GM18499 (cell line): ENCODE results near the gene NPFFR2.
"Not testable (repeated sequence)": the region's sequence is repeated elsewhere in the genome, so short reads cannot be mapped to it uniquely, and the experiment has no call there.

Experiments
- ATAC-seq: cut with Tn5 transposase; IDR thresholded peaks from one replicate; pipeline ENCODE4 v1.9.1; 2021; ENCODE audit warnings: moderate number of reproducible peaks; ENCODE audit not compliant: insufficient read depth, unreplicated experiment

NPFFR2 gene

GRCh38 chr4:72031868-72032608 is at the start of gene NPFFR2:
NPFFR2 (plus strand) TSS chr4:72032000; CDS start chr4:72128592, 96,592 bp downstream.
- ATAC-seq = no peak

GRCh38 chr4:71992571-71993312 is 39.1 kb upstream of the NPFFR2 start:
- ATAC-seq = no peak

GRCh38 chr4:71994559-71994958 is 37.2 kb upstream of the NPFFR2 start:
- ATAC-seq = no peak

GRCh38 chr4:71995297-71995696 is 36.5 kb upstream of the NPFFR2 start:
- ATAC-seq = no peak

GRCh38 chr4:72006586-72006985 is 25.2 kb upstream of the NPFFR2 start:
- ATAC-seq = no peak

- ATAC-seq = no peak
These were observed 19.9 kb upstream of the NPFFR2 start for GRCh38 chr4:72011906-72012305.

GRCh38 chr4:72016011-72016410 is 15.8 kb upstream of the NPFFR2 start:
- ATAC-seq = no peak

GRCh38 chr4:72019688-72020087 is 12.1 kb upstream of the NPFFR2 start:
- ATAC-seq = no peak

GRCh38 chr4:72022553-72022952 is 9.2 kb upstream of the NPFFR2 start:
- peak; percentile 41 for ATAC-seq

- ATAC-seq = no peak
These were observed 23.8 kb downstream of the NPFFR2 start for GRCh38 chr4:72055566-72055965.

- no peak for ATAC-seq
These were observed 31.9 kb downstream of the NPFFR2 start for GRCh38 chr4:72063726-72064125.

GRCh38 chr4:72067051-72067450 is 35.3 kb downstream of the NPFFR2 start:
- no peak for ATAC-seq

GRCh38 chr4:72073816-72074215 is 42.0 kb downstream of the NPFFR2 start:
- no peak for ATAC-seq

GRCh38 chr4:72076562-72076961 is 44.8 kb downstream of the NPFFR2 start:
- ATAC-seq = no peak

GRCh38 chr4:72077346-72077745 is 45.5 kb downstream of the NPFFR2 start:
- ATAC-seq = no peak

- peak; percentile 46 for ATAC-seq
These were observed 52.8 kb downstream of the NPFFR2 start for GRCh38 chr4:72084587-72085011.

- not testable (repeated sequence) for ATAC-seq
These were observed 58.8 kb downstream of the NPFFR2 start for GRCh38 chr4:72090606-72091005.

- ATAC-seq = no peak
These were observed 62.4 kb downstream of the NPFFR2 start for GRCh38 chr4:72094059-72094797.

GRCh38 chr4:72107456-72107855 is 75.7 kb downstream of the NPFFR2 start:
- no peak for ATAC-seq

GRCh38 chr4:72109364-72109763 is 77.6 kb downstream of the NPFFR2 start:
- no peak for ATAC-seq

GRCh38 chr4:72109959-72110497 is 78.2 kb downstream of the NPFFR2 start:
- ATAC-seq = no peak
